Cerebellar cortex (tissue), 1 donor: ENCODE measurements around the gene MYMK.

Experiments
- DNase-seq: peaks from one replicate; pipeline ENCODE4 v3.0.0-alpha.2; 2015; ENCODE audit warnings: low spot score

Gene MYMK

DNA sequence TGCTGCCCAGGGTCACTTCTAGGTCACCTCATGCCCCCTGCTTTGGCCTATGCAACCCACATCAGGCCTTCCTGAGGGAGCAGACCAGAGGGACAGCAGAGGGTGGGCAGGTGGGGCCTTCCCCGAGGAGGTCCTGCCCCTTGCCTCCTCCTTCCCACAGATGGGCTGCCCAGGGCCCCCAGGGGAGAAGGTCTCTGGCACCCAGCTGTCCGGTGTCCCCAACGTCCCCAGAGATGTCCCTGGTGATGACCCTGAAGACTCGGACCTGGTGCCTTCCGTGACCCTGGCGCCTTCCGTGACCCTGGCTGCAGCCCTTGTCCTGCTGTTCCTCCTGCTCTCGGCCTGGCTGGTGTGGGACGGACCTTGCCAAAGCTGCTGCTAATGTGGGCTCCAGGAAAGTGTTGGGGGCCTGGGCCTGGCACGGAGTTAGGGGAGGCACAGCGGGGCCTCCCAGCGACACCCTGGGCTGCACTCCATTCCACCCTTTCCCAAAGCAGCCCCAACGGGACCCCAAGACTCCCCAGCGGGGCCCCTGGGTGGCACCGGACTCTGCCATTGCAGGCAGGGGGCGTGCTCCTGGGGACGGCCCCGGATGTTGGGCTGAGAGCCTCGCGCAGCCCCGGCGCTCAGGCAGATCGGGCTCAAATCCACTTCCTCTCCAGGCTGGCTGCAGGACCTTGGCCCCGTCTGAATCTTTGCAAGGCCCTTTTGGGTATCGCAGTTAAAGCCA is 39.1 kb downstream of the MYMK start:
- no peak for DNase-seq

DNA sequence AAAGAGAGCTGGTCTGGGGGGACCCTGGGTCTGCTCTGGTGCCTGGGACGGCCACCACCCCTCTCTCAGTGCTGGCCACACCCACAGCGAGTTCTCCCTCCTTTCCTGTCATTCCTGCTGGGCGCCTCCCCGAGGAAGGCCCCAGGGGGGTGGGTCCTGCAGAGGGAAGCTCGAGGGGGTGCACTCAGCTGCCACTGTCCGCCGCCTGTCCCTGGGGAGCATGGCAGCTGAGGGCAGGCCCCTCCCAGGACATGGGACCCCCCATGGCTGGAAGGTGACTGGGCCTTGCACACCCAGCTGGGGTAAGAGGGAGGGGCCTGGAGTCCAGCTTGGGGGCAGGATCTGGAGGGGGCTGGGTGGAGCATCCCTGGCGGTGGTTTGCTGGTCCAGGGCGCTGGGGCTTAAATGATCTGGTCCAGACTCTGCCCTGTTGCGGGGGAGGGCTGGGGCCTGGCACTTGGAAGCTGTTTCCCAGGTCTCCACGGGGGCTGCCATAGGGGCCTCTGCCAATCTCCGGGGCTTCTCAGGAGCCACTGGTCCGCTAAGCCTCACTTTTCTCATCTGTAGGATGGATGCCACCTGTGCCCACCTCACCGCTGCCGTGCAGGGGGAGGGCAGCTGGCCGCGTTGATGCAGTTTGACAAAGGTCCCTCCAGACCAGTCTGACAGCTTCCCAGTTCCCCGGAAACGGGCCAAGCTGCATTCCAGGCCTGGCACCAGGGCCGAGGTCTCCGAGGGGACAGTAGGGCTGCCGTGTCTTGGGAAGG is 39.9 kb downstream of the MYMK start:
- DNase-seq = no peak

DNA sequence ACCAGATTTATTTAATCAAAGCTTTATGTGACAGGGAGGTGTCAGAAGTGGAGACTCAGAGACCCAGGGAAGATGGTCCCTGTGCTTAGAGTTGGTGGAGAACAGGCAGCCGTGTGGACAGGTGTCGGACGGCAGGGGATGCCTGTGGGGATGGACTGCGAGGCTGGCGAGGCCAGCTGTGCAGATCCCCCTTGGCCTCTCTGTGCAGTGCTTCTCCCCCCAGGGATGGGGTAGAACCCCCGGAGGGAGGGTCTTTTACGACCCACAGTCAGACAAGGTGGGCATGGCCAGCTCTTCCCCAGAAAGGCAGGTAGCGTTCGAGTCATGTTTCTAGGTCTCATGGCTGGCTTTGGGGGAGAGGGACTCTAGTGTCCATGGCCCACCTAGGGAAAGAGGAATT is 41.1 kb downstream of the MYMK start:
- no peak for DNase-seq

DNA sequence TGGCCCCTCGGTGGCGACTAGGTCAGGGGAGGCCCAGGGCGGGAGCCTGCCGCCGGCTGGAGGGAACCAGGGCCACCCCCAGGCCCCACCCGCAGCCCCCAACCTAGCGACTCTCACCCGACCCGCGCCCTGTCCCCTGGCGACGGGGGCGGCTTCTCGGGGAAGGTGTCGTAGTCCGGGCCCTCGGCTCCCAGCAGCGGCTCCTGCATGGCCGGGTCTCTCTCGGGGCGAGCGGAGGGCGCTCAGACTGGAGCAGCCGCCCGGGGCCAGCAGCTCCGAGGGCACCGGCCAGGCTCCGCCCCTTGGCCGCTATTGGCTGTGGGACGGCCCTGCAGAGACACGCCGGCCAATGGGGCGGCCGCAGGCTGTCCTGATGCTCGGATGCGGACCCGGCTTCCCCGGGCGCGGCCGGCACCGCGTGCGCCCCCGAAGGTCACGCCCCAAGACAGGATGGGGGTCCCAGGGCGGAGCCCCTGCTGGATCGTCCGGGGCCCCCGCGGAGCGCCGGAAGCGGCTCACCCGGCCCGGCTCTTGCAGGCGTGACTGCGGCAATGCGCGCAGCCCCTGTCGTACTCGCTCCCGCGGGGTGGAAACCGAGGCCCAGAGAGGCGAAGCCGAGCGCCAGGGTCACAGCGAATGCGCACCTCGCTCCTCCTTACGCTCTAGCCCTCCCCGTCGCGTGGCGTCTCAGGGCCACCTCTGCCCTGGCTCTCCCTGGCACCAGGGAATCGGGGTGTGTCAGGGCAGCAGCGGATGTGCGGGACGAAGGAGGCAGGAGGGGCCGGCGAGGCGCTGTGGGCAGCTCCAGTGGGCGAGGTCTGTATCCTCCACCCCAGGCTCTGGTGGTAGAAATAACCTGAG is 45.7 kb downstream of the MYMK start, which contains the start of gene SLC2A6:
TSS of gene SLC2A6 (minus strand) at position 249 of the 861 bp plus-strand sequence. CDS start at position 209, 40 bp downstream.
- DNase-seq = peak; percentile 89

DNA sequence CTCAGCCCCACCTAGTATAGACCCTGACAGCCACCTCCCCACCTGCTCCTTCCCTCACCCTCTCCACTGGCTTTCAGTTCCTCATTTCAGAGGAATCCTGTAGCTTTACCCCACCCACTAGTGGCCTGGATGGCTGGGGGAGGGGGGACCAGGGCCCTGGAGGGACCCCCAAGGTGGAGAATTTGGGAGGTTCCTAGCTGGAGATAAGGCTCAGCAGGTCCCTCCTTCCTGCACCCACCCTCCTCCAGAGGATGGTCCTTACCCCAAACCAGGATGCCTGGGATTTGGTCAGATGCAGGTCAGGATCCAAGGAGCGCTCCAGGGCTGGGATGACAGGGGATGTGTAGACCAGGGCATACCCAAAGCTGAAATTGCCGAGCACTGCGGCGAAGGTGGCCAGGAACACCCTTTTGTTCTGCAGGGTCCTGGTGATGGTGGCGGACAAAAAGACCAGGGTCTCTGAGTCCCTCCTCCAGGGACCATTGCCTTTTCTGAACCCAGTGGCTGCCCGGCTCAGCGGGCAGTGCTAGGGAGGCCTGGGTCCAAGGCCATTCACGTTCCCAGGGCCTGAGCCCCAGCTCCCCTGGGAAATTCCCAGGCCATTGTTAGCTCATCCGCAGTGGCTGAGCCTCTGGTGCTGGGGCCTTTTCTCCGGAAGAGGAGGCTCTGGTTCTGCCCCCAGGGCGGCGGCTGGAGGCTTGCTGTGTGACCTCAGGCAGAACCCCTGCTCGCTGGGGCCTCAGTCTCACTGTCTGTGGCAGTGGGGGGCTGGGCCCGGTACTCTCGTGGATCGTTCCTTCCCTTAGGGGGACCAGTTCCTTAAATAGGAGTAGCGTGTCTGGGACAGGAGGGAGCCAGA is 46.5 kb downstream of the MYMK start:
- DNase-seq = no peak

DNA sequence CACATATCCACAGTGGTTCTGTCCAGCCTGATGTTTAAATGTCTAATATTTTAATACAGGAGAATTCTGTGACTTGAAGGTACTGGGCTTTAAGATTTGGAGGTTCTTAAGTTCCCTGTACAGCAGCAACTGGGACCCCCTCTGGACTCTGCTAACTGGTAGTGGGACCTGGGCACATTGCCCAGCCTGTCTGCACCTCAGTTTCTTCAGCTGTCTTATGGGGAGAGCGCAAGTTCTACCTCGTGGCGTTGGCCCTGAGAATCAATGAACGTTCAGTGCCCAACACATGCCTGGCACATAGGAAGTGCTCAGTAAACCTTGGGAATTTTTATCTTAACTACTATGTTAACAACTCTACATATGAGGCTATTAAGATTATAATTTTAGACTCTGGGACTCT is 47.3 kb downstream of the MYMK start:
- DNase-seq = no peak

DNA sequence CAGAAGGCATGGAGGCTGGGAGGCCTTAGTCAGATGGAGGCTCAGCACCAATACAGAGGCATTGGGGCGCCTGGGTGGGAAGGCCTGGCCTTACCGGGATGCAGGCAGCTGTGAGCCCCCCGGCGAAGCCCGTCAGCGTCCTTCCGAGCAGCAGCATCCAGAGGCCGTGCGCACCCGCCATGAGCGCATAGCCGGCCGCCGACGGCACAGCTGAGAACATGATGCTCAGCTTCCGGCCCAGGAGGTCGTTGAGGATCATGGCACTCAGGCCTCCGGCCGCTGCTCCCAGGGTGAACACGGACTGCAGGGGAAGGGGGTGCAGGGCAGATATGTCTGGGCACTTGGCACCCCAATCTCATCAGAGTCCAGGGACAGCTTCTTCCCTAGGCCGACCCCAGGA is 47.8 kb downstream of the MYMK start:
- no peak for DNase-seq

DNA sequence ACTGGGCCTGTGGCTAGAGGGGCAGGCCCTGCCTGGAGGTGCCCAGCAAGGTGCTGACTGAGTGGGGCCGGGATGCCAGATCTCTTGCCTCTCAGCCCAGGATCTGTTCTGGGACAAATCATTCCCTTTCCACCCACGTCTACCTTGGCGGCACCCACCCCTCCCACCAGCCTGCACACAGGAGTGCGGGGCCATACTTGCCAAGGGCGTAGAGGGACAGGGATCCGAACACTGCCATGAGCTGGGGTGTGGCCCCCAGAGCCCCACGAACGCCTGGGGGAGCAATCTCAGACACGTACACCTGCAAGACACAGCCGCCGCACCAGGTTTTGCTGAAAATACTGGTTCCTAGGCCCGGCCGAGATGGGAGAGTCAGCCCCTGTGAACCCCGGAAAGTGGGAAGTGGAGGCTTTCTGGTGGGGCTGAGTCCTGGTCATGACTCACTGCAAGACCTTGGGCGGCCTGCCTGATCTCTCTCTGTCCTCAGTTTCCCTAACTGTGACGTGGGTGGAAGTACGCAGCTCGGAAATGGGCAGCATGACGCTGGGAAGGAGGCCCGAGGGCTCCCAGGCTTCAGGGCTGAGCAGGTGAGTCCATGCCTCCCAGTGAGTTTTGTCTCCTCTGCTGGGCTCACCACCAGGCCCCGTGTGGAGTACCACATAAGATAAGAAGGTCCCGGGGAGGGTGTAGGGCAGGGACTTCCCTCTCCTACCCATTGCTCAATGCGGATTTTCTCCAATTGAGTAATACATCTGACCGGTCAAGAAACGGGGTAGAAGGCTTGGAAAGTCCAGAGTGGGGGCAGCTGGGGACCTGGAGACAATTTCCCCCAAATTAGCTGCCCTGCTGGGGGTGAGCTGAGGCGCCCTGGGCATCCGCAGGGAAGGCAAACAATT is 48.5 kb downstream of the MYMK start:
- DNase-seq = no peak

DNA sequence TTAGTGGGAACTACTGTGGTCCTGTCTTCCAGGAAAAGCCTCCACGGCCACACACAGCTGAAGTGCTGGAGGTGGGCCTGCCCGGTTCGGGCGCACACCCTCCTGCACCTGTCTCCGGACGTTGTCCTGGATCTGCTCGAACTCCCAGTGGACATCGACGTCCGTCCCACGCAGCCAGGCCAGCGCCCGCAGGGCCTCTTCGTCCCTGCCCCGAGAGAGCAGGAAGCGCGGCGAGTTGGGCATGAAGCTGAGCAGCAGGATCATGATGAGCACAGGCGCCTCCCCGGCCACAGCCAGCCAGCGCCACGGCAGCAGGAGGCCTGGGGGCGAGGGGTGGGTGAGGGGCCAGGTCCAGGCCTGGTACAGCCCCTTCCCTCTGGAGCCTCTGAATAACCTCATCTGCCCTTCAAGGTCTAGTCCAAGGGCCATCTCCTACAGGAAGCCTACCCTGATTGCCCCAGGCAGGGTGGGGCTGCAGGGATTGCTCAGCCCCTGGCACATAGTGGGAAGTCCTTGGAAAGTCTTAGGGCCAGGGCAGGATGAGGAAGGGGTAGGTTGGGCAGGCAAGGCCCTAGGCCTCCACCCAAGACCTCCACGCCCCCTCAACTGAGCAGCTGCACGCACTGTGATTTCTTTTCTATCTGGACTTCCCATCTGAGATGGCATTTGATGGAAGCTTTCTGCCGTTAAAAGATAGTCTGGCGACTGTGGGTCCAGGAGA is 49.3 kb downstream of the MYMK start:
- no peak for DNase-seq

DNA sequence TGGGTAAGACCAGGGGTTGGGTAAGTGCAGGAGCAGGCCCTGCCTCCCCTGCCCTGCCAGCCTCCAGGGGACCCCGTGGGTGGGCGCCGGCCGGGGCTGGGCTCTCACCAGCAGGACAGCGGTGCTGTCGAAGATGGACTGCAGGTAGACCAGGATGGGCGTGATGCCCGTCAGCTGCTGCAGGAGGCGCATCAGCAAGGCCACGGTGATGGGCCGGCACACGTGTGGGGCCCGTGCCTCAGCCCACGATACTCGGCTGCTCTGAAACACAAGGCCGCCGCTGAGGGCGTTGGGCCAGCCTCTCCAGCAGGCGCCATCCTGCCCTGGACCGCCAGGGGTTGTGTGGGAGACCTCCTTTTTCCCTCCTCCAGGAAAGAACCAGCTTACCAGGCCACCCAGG is 49.9 kb downstream of the MYMK start:
- no peak for DNase-seq

DNA sequence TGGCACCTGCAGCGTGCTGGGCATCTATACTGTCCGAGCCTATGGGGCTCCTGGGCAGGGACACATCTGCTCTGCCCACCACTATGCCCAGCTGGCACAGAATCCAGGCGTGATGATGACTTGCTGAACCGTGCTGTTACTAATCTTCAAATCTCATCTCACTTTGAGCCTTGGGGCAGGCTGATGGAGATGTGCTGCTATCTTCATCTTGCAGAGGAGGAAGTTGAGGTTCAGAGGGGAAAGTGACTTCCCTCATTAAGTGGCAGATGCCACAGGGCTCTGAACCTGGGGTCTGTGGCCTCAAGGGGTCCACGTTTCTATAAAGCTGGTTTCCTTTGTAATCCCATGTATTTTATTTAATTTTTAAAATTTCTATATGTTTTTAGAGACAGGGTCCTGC is 50.5 kb downstream of the MYMK start:
- DNase-seq = no peak

DNA sequence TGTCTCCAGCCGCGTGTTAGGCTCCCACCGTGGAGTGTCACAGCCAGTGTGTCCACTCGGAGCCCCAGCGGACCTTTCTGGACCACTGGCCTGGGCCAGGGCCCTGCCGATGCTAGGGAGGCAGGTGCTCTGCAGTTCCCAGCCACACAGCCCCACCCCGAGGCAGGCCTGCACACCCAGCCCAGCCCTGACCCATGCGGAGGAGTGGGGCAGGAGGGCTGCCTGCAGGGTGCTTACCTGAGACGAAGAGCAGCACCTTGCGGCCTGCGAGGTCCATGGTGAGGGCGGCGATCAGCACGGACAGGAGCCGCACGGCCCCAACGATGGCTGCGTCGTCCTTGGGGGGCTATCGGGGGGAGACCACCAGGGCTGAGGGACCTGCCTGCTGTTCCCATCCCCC is 51.0 kb downstream of the MYMK start:
- no peak for DNase-seq

DNA sequence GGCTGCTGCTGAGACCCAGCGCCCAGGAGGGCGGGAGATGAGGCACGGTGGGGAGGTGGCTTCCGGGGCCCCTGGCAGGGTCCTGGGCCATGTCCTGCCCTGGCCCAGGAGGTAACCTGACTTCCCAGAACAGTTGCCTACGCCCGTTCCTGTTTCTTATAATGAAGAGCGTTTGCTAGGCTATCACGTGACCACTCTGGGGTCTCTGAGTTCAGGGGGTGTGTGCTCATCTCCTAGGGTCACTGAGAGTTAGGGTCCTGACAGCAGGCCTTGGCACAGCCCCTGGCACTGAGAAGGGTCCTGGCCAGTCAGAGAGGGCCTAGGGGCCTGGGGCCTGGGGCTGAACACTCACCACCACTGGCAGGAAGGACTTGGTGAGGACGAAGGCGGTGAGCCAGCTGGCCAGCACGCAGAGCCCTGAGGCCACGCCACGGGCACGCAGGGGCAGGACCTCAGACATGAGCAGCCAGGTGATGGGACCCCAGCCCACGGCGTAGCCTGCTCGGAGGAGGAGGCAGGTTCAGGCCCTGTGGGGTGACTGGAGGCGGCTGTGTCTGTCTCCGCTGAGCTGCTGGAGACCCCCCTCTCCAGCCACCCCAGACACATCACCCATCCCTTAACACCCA is 51.9 kb downstream of the MYMK start:
- DNase-seq = no peak

DNA sequence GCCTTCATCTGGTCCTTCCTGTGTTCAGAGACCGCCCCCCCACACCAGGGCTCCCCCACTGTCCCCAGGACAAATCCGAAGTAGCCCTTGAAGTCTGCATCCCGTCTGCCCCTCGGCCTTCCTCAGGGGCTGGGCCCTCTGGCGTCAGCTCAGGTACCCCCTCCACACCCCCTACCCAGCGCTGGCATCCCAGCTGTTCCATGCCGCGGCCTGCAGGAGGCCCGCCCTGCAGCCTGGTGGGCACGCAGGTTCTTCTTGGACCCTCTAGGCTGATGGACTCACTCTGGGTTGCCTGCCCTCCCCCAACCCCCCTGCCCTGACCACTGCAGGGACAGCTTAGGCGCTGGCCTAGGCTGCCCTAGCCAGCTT is 52.5 kb downstream of the MYMK start:
- DNase-seq = no peak

DNA sequence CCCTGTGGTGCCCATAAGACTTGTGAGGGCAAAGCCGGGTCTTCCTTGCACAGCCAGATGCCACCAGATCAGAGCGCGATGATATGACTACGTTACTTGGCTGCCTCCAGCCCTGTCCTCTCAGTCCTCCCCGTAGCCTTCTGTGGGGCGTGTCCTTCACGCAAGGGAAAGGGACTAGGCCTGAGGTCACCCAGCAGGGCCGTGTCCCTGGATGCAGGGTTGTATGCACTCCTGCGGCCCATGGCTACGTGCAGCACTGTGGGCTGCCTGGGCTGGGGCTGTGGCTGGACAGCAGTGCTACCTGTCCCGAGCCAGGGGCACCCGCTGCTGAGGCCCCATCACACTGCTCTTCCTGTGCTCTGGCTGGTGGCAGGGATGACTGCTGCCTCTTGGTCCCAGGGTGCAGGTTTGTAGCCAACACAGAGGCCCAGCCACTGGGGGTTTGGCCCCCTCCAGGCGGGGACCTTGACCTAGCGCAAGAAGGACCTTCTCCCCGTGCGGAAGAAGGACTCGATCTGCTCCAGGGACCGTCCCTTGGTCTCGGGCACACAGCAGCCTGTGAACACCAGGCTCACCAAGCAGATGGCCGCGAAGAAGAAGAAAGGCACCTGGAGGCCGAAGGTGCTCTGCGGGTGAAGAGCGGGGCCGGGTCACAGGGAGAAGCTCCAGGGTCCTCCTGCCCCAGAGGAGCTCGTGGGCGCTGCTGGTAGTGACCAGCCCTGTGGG is 53.0 kb downstream of the MYMK start:
- no peak for DNase-seq

DNA sequence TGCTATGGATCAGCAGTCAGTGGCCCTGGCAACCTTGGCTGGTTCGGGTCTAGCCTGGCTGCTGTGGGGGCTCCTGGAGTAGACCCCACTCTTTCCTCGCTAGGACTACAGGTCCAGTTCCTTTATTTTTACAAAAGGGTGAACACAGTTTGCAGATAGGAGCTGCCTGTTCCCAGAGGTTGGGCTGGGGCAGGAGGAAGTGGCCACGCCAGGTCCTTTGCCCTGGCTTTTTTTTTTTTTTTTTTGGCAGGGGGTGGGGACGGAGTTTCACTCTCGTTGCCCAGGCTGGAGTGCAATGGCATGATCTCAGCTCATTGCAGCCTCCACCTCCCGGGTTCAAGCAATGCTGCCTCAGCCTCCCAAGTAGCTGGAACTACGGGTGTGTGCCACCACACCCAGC is 53.8 kb downstream of the MYMK start:
- no peak for DNase-seq

DNA sequence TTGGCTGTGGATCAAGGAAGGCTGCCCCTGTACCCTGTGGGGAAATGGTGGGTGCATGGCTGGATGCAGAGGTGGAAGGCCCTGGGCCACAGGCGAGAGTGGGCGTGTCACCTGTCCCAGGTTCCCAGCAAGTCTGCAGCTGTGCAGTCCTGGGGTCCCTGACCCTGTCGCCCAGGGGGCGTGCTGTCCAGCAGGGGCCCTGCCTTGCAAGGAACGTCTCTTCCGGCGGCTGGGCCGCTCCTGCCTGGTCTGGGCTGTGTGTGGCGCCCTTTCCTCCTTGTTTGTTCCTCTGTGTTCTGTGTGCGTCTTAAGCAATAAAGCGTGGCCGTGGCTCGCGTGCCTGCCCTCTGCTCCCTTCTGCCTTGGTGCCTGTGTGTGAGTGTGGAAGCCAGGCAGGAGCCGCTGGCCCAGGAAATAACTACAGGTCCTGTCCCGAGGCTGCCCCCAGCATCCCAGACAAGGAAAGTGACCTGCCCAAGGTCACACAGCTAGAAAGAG is 54.3 kb downstream of the MYMK start:
- no peak for DNase-seq

DNA sequence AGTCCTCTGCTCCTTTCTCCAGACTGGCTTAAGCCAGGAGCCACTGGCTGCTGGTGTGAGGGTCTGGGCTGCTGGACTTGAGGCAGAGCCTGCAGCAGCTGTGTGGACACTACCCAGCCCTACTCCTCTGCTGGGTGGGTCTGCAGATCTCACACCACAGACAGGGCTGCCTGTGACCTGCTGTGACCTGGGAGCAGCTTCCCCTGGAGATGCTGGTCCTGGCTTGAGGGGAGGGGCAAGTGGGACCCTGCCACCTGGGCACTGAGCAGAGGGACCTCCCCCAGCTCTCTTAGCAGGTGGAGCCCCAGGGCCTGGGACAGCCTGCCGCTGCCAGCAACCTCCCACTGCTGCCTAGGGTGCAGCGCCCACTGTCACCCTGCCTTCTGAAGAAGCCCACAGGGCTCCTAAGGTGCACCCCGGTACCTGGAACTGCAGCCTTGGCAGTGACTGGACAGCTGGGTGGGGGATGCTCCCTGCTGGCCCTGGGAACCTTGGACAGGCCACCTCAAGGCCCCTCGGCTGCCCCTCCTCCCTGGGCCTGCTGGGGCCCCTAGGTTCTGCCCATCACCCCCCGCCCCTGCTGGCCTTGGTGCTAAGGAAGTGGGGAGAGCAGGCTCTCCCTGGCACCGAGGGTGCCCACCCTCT is 55.9 kb downstream of the MYMK start:
- no peak for DNase-seq
